RPMI8226 (cell line): ENCODE results near the gene KNTC1.
"Not testable (repeated sequence)": the region's sequence is repeated elsewhere in the genome, so short reads cannot be mapped to it uniquely, and the experiment has no call there.

Source experiments
- DNase-seq: peaks from one replicate; pipeline ENCODE4 v3.0.0-alpha.2; 2015

Gene KNTC1, protein sequence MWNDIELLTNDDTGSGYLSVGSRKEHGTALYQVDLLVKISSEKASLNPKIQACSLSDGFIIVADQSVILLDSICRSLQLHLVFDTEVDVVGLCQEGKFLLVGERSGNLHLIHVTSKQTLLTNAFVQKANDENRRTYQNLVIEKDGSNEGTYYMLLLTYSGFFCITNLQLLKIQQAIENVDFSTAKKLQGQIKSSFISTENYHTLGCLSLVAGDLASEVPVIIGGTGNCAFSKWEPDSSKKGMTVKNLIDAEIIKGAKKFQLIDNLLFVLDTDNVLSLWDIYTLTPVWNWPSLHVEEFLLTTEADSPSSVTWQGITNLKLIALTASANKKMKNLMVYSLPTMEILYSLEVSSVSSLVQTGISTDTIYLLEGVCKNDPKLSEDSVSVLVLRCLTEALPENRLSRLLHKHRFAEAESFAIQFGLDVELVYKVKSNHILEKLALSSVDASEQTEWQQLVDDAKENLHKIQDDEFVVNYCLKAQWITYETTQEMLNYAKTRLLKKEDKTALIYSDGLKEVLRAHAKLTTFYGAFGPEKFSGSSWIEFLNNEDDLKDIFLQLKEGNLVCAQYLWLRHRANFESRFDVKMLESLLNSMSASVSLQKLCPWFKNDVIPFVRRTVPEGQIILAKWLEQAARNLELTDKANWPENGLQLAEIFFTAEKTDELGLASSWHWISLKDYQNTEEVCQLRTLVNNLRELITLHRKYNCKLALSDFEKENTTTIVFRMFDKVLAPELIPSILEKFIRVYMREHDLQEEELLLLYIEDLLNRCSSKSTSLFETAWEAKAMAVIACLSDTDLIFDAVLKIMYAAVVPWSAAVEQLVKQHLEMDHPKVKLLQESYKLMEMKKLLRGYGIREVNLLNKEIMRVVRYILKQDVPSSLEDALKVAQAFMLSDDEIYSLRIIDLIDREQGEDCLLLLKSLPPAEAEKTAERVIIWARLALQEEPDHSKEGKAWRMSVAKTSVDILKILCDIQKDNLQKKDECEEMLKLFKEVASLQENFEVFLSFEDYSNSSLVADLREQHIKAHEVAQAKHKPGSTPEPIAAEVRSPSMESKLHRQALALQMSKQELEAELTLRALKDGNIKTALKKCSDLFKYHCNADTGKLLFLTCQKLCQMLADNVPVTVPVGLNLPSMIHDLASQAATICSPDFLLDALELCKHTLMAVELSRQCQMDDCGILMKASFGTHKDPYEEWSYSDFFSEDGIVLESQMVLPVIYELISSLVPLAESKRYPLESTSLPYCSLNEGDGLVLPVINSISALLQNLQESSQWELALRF (N-terminal part only)

DNA sequence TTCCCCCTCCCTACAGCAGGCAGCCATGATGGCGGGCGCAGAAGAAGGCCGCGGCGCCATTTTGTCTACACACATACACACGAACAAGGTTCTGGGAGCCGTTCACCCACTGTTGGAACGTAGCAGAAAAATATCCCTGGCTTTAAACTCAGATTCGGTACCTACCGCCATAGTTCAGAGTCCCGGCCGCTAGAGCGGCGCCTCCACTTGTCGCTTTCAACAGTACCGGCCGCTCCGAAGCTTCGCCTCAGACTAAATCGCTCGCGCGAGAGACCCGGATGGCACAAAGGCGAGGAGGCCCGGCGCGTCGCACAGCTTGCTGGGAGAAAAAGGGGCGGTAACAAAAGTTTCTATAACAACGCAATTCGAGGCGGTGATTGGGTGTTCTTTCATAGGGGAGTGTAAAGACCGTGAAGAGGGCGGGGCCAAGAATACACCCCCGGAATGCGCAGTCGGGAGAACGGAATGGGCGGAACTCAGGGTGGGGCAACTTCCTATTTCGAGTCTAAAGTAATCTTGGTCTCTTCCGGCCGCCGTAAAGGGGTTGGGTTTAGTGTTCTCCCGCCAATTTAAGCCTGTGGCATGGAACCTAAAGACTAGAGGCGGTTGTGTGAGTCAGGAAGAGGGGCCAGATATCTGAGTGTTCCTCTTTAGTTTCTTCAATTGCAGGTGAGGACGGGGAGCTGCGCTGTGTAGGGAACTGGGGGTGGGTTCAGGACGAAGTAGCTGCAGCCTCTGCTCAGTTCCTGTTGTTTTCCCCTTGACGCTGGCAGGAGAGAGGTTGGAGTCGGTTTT is at the start of gene KNTC1, which contains the start of gene RSRC2:
Gene KNTC1, plus strand, starts transcription at position 567 of the 795 bp plus-strand sequence. CDS start 2,815 bp downstream, outside the sequence.
Gene RSRC2, minus strand, starts transcription at position 254 of the 795 bp plus-strand sequence. Its CDS starts 83 bp downstream, at position 171.
- DNase-seq, result peak; percentile 99

DNA sequence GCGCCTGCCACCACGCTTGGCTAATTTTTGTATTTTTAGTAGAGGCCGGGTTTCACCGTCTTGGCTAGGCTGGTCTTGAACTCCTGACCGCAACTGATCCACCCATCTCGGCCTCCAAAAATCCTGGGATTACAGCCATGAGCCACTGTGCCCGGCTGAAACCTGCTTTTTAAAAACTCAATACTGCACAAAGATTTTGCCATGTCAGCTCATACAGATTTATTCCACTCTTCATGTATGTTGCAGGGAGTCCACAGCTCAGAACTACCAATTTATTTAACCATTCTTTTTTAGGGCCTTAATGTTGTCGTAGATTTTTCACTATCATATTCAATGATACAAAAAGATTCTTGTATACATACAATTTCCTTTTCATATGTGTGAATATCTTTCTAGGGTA is 46.3 kb upstream of the KNTC1 start:
- no peak for DNase-seq

DNA sequence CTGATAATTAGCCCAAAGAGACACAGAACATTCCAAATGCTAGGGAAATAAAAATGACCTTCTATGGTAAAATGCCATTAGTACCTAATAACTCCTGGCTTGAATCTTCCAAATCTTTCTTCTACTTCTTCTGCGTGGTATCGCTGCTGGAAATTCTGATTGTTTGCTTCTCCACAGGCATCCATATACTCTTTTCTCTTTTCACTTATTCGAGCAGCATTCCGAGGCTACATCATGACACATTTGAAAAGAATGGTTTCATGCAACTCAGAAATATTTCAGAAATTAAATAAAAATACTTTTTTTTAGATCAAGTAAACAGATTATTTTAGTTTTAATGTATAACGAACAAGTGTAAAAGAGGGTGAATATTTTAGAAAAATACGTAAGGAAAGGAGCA is 45.2 kb upstream of the KNTC1 start:
- no peak for DNase-seq

DNA sequence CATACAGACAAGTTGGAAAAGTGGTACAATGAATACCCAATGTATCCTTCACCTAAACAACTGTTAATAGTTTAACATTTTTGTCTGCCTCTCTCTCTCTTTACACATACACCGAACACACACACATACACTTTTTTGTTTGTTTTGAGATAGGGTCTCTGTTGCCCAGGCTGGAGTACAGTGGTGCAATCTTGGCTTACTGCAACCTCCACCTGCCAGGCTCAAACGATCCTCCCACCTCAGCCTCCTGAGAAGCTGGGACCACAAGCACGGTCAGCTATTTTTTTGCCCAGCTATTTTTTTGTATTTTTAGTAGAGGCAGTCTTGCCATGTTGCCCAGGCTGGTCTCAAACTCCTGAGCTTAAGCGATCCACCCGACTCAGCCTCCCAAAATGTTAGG is 43.1 kb upstream of the KNTC1 start:
- DNase-seq, result no peak

DNA sequence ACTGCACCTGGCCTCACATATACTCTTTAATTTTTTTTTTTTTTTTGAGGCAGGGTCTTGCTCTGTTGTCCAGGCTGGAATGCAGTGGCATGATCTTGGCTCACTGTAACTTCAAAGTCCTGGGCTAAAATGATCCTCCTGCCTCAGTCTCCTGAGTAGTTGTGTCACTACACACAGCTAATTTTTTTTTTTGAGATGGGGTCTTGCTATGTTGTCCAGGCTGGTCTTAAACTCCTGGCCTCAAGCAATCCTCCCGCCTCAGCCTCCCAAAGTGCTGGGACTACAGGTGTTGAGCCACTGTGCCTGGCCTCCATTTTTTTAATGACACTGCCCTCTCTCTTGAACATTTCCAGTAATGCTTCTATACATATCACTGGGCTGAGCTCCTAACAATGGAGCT is 42.7 kb upstream of the KNTC1 start:
- not testable (repeated sequence) for DNase-seq

DNA sequence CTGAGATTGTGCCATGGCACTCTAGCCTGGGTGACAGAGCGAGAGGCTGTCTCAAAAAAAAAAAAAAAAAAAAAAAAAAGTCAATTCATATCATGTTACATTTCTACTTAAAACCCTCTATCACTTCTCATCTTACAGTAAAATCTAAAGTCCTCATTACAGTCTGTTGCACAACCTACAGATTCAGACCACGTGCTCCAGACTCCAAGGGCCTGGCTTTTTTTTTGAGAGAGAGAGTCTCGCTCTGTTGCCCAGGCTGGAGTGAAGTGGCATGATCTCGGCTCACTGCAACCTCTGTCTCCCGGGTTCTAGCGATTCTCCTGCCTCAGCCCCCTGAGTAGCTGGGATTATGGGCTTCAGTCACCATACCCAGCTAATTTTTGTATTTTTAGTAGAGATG is 40.7 kb upstream of the KNTC1 start:
- DNase-seq, result not testable (repeated sequence)

DNA sequence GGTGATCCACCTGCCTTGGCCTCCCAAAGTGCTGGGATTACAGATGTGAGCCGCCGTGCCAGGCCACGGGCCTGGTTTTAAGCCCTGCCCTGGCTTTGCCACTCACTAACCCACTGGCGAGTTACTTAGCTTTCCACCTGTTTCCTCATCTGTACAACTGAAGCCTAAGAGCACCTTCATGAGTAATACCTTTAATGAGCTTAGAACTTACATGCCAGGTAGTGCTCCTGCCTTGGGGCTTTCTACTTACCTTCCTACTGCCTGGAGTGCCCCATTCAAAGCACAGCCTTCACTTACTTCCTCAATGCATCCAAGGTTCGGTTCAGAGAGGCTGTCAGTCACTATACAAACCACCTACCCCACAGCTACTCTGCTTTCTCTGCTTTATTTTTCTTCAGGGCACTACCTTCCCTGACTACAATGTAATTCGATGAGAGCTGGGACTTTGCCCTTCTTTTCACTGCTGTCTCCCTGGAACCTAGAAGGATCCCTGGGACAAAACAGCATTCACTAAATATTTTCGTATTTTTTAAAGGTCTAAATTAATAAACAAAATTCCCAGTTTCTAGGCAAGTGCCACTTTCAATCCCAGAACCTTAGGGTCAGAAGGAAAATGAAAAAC is 40.1 kb upstream of the KNTC1 start:
- DNase-seq, result no peak

DNA sequence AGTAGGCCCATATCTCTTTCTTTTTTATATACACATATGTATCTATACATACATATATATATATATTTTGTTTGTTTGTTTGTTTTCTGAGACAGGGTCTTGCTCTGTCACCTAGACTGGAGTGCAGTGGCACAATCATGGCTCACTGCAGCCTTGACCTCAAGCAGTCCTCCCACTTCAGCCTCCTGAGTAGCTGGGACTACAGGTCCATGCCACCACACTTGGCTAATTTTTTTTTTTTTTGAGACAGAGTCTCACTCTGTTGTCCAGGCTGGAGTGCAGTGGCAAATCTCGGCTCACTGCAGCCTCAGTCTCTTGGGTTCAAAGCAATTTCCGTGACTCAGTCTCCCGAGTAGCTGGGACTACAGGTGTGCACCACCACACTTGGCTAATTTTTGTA is 39.2 kb upstream of the KNTC1 start:
- DNase-seq, result not testable (repeated sequence)

DNA sequence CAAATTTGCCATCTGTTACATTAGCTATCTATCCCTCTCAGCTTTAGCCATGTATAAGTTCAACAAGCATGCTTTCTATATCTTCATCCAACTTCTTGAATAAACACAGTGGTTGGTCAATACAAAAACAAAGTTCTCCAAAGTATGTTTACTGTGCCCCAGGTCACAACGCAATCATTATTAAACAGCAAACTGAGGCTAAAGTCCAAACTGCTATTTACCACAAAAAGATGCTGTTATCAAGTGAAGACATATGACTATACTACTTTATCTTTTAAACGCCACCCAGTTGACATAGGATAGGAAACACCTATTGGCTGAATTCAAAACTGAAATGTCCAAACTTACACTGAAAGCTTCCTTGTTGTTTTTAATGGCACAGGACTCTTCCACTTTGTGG is 38.0 kb upstream of the KNTC1 start:
- DNase-seq, result no peak

DNA sequence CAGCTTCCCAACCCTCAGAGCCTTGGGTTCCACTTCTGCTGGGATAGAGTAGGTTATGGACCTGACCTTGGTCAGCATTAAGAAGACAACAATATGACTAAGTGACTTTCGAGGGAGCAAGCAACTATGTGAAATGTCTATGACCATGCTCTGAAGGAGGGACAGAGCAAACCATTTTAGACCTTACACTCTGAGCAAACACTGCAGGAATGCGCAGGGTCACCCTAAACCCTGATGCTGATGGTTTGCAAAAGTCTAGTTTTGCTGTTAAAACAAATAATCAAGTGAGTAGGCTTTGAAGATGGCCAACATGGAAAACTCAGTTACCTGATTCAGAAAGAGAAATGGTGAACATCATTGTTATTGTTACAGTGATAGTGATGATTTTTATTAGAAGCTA is 35.1 kb upstream of the KNTC1 start:
- DNase-seq, result no peak

DNA sequence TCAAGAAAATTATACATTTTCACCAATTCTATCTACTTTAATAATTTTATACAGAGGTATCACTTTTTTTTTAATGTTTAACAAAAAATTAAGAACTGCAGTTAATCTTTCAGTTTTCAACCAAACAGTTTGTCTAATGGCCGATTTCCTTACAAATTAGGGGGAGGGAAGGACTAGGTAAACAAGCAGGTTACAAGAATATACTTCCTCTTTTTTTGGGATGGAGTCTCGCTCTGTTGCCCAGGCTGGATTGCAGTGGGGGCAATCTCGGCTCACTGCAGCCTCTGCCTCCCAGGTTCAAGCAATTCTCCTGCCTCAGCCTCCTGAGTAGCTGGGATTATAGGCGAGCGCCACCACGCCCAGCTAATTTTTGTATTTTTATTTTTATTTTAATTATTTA is 33.8 kb upstream of the KNTC1 start:
- DNase-seq, result not testable (repeated sequence)

DNA sequence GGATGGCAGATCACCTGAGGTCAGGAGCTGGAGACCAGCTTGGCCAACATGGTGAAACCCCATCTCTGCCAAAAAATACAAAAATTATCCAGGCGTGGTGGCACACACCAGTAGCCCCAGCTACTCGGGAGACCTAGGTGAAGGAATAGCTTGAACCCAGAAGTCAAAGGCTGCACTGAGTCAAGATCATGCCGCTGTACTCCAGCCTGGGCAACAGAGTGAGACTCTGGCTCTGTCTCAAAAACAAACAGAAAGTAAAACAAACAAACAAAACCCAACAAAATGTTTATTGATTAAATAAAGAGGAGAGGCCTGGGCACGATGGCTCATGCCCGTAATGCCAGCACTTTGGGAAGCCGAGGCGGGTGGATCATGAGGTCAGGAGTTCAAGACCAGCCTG is 31.8 kb upstream of the KNTC1 start:
- DNase-seq, result no peak

DNA sequence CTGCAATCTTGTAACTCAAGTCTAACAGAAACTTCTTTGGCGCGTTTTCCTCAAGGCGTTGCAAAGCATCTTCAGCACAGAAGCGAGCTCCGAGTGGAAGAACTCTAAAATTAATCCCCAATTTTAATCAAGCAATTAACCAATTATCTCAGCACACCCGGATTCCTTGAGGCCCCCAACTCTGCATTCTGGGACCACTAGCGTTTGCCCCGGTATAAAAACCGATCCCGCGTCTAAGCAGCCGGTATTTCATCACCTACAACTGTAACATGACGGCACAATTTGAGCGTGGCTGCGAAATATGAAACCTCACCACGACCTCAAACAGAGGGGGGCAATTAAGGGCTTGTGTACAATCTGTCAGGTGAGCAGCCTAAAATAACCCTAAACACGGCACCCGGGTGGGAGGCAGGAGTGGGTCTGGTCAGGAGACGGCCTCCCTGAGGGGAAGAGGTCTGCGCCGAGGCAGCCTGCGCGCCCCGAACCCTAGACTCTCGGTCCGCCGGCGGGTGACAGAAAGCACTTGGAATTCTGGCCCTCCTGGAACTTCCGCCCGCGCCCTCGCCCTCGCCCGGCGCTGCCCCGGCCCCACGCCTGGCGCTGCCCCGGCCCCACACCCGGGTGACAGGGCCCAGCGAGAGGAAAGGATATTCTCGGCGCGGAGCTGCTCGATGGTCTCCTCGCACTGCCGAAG is 26.9 kb upstream of the KNTC1 start:
- peak; percentile 54 for DNase-seq

DNA sequence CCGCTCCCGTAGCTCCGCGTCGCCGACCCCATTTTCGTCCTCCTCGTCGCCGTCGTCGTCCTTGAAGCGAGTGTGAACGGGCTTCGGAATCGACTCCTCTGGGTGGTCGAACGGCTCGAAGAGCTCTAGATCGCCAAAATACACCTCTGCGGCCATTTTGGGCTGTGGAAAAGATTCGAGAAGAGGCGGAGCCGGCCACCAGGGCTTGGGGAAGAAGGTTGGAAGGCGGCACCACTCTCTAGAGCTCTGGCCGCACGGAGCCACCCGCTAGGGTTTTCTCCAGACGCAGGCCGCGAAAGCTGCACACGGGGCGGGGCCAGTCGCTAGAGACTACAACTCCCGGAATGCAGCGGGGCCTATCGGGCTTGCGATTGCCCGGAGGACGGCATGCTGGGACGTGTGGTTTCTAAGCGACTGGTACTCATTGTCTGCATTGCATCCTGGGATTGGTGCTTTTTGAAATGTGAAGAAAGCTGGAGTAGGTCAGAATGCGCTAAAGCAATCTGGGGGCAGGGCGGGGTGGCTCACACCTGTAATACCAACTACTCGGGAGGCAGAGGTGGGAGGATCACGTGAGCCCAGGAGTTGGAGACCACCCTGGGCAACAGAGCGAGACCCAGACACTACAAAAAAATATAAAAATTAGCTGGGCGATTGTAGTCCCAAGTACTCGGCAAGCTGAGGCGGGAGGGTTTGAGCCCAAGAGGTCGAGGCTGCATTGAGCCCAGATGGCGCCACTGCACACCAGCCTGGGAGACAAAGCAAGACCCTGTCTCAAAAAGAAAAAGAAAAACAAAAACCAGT is 26.2 kb upstream of the KNTC1 start, which contains the start of gene ZCCHC8:
Gene ZCCHC8, minus strand, starts transcription at position 248 of the 804 bp plus-strand sequence. Its CDS starts 92 bp downstream, at position 156.
- peak; percentile 99 for DNase-seq

DNA sequence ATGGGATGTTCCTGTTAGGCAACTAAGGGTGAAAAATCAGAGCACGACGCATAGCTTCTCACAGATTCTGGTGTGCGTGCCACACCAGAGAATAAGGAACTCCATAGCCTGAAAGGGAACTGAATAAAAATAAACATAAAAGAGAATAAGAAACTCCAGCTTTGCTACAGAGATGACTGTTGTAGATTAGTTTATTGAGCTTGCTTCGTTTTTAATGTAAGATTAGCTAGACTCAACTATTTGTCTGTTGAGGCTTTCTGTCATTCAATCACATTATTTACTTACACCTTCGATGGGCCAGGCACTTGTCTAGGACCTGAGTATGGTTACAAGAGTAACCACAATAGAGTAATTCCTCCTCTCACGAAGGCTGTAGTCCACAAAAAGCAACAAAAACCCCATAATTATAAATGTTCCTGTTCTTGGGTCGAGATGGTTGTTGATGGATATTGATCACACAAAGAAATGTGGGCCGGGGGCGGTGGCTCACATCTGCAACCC is 25.5 kb upstream of the KNTC1 start:
- no peak for DNase-seq

DNA sequence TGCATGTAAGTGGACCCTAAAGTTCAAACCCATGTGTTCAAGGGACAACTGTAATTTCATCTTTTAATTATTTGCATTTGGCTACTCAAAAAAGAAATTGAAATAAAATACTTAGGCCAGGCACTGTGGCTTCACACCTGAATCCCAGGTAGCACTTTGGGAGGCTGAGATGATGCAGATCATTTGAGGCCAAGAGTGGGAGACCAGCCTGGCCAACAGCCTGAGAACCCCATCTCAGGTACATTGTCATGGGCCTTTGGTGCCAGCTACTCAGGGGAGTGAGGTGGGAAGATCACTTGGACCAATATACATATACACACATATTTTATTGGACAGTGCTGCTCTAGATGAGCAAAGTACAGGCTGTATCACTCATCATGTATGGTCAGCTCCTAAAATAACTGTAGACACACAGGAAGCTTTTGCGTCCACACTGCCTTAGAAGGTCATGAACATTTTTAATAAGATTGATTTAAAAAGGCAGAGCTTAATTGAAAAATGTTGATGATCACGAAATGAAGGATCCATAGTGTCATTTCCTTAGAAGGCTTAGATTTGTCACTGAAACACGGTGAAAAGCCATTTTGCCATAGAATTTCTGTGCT is 23.8 kb upstream of the KNTC1 start:
- DNase-seq, result no peak

DNA sequence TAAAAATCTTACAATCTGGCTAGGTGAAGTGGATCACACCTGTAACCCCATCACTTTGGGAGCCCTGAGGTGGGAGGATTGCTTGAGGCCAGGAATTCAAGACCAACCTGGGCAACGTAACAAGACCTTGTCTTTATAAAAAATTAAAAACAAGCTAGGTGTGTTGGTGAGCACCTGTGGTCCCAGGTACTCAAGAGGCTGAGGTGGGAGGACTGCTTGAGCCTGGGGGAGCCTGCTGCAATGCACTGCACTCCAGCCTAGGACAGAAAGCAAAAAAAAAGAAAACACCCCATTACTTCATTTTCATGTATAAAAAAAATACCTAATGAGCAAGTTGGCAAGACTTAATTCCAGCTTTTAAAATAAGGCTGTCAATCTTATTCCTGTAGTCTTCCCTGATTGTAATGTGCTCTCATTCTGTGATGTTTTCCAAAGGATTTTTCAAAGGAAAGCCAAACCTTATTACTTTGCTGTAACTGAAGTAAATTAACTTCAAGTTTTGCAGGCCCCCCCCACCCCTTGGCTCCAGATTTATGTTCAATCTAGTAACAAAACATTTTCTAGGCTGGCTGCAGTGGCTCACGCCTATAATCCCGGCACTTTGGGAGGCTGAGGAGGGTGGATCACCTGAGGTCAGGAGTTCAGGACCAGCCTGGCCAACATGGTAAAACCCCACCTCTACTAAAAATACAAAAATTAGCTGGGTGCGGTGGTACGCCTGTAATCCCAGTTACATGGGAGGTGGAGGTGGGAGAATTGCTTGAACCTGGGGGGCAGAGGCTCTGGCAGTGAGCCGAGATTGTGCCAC is 23.1 kb upstream of the KNTC1 start:
- DNase-seq, result no peak

DNA sequence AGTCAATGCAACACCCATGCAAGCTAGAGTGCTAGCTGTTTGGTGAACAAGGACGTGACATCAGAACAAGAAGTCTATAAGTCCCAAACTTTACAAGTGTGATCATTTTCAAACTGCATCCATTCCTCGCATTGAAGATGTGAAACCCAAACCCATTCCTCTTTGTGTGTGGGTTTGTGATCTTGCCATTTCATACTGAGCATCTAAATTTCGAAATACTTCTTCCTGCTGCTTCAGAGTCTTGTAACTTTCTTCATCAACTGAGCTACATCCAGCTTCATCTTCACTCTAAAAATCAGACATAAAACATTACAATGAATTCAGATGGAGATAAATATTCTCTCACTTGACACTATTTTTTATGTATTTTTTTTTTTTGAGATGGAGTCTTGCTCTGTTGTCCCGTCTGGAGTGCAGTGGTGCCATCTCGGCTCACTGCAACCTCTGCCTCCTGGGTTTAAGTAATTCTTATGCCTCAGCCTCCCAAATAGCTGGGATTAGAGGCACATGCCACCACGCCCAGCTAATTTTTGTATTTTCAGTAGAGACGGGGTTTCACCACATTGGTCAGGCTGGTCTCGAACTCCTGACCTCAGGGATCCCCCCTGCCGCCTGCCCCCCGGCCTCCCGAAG is 21.5 kb upstream of the KNTC1 start:
- no peak for DNase-seq
